GM18873 (cell line): Measurements from ENCODE around the gene SUGCT.

Experiments
- ATAC-seq: cut with Tn5 transposase; IDR thresholded peaks from one replicate; pipeline ENCODE4 v1.9.1; 2021; ENCODE audit warnings: mild to moderate bottlenecking, moderate library complexity, moderate number of reproducible peaks; ENCODE audit not compliant: unreplicated experiment, low FRiP score

SUGCT gene

DNA sequence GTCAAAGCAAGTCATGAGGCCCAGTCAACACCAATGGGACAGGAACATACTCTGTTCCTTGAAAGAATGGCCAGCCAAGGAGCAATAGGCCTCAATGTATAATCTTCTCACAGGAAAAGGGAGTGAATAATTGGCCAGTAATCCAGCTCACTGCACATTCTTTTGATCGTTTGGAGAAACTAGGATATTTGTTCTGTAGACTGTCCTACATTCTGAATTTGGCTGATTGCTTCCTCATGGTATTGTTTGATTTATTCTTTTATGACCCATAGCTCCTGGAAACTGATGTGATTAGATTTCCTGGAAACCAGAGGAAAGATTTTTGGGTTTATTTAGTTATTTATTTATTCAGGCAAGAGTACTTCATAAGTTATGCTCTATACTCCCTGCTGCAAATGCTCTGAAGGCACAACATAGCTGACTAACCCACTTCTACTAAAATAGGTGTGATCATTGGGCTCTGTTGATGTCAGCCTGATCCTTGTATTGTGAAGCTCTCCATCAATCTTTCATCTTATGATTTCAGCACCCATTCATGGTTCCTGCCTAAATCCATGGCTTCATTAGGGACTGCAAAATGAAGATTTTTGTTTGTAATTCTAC lies 745.2 kb downstream of the SUGCT start:
- ATAC-seq = no peak

DNA sequence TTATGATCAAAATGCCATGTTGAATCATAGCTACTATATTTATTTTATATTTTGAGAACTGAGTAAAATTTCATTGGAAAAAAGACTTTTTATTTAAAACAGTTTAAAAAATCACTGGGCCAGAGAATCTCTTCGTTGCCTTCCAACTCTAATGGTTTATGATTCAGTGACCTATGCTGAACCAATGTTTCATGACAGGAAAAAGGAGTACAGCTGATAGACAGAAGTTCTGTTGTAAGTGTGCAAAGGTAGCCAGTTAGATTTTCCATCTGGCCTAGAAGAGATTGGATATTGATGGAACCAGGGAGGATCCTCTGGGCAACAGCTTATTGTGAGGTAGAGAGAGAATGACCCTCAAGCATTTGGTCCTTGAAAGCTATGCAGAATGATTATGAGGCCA lies 745.8 kb downstream of the SUGCT start:
- no peak for ATAC-seq

DNA sequence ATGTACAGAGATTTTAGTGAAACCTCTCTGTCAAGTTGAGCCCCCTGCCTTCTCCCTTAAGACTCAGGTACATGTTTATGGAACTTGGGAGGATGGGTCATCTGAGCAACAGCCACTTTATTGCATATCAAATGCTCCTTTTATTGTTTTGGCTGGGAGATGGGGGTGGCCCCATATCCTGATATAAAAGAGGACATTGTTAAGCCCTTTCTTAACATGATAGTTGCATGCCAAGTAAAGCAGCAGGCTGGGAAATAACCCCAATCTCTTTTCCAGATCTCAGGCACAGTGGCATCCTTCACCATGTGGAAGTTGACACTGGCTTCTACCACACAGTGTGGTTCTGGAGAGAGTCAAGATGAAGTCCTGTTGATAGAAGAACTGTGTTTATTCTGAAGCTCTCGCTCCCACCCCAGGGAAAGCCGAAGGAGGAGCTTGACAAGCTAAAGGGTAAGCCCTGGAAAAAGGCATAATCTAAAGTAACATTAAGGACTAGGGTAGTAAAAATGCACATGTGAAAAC lies 746.7 kb downstream of the SUGCT start:
- ATAC-seq = no peak

DNA sequence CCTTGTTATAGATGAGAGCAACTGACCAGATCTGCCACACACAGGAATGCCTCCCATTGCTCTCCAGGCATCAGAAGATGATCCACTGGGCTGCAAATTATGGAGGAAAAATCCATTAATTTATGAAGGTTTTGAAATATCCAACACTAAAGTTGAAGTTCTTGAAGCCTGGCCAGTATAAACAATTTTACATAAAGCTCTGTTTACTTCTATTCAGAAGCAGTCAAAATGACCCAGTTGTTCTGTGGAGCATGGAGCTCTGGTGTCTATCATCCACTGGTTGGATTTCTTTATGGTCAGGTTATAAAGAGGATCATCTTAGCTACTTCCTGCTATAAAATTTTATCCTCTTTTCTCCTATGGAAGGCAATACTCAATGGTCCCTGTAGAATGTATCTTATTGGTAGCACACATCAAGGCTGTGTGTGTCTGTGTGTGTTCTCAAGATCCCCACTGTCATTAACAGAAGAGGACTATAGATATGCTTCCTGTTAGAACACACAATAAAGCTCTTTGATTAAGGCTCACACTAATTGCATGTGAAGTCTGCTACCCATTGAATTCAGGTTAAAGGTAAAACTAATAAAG lies 747.4 kb downstream of the SUGCT start:
- no peak for ATAC-seq

- ATAC-seq = no peak
Observed at GRCh38 chr7:40883826-40884225, 749.0 kb downstream of the SUGCT start.

DNA sequence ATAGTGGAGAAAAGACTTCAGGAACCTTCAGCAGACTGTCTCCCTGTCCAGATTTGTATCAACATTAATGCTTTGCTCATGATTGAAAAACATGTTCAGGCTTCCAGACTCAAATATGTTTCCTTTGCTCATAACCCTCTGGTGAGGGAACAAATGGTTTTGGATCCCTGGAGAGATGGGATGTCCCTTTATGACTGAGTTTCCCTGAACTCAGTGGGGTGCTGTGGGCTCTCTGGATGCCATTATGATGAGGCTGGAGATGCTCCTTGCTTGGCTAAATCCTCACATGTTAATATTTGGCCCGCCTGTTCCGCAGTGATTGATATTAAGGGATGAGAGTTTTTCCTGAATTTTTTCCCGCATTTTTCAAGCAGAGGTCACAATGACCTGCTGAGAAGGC lies 749.4 kb downstream of the SUGCT start:
- no peak for ATAC-seq

GRCh38 chr7:40885503-40885902 lies 750.7 kb downstream of the SUGCT start:
- no peak for ATAC-seq

GRCh38 chr7:40887099-40887498 lies 752.3 kb downstream of the SUGCT start:
- ATAC-seq = no peak

GRCh38 chr7:40888499-40888898 lies 753.7 kb downstream of the SUGCT start:
- no peak for ATAC-seq

DNA sequence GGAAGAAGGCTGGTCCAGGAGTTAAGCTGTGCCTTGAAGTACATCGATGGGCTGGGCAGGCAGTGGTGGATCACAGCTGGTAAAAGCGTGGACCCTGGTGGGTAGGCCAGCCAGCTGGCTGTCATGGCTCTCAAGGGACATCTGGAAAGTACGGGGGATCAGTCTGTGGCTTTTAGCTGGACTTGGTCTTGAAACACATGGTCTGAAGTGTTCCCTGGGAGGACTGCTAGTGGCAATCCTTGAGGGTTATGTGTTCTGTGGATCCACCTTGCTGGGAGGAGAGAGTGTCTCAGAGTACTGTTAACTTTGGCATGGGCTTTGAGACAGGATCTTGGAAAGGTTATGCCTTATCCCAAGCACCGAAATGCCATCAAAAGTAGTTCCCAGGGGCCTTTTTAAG lies 754.3 kb downstream of the SUGCT start:
- ATAC-seq = no peak

DNA sequence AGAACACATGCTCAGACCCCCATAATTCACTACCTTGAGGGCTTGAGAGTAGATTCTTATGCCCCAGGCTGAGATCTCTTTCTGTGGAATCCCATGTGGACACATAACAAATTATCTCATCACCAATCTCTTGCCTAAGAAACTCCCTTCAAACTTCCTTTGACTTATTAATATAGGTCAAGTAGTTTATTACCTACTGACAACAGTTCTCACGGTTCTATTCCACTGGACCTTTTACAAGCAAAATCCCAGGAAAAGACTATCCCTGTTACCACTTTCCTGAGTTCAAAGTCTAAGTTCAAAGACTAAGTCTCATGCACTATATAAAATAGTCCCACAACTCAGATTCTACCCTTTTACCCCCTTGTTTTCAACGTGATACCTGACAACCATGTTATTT lies 754.7 kb downstream of the SUGCT start:
- ATAC-seq = no peak

GRCh38 chr7:40890088-40890692 lies 755.4 kb downstream of the SUGCT start:
- no peak for ATAC-seq

DNA sequence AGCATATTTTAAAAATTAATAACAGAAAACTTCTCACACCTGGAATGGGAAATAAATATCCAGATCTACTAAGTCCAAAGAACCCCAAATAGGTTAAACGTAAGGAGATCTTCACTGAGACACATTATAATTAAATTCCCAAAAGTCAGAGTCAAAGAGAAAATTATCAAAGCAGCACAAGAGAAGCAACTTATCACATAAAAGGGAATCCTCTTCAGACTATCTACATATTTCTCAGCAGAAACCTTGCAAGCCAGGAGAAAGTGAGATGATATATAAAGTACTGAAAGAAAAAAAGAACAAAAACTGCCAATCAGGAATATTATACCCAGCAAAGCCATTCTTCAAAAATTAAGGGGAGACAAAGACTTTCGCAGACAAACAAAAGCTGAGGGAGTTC lies 756.4 kb downstream of the SUGCT start:
- no peak for ATAC-seq

DNA sequence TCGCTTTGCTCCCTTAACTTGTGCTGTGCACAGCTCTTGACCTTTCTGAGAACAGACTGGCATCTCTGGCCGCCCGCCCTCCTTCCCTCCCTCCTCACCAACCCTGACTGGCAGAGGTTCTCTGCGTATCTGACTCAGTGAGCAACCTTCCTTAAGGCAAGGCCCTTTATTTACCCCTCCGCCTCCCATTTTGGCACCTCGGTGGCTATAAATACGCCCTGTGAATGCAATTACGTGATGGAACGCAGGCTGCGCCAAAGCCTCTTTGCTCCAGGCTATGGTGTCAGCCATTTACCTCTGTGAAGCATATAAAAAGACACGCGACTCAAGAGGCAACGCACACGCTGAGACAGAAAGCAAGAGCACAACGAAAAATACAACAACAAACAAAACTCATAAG lies 764.3 kb downstream of the SUGCT start:
- ATAC-seq = no peak

- ATAC-seq = no peak
Observed at GRCh38 chr7:40899636-40900507, 765.1 kb downstream of the SUGCT start.

- ATAC-seq = no peak
Observed at GRCh38 chr7:40903872-40904271, 769.1 kb downstream of the SUGCT start.

GRCh38 chr7:40907286-40907685 lies 772.5 kb downstream of the SUGCT start:
- no peak for ATAC-seq

GRCh38 chr7:40909346-40909980 lies 774.7 kb downstream of the SUGCT start:
- ATAC-seq = no peak
